BE2C (cell line): ENCODE data around the gene ZNF716.

Experiments
- DNase-seq: peaks from one replicate; pipeline ENCODE4 v3.0.0-alpha.2; 2020
- H3K27me3 ChIP-seq: fragments of 250-450 bp; sonication (Bioruptor Pico); 2 replicates; pipeline ENCODE4 v1.5.1; 2020; ENCODE audit warnings: mild to moderate bottlenecking
- H3K36me3 ChIP-seq: fragments of 250-450 bp; sonication (Bioruptor Pico); 2 replicates; pipeline ENCODE4 v1.5.1; 2020; ENCODE audit warnings: mild to moderate bottlenecking
- H3K4me1 ChIP-seq: fragments of 250-450 bp; sonication (Bioruptor Pico); 2 replicates; pipeline ENCODE4 v1.5.1; 2020
- H3K4me3 ChIP-seq: 2 replicates; pipeline ENCODE4 v1.5.1; 2011; ENCODE audit warnings: low read depth, low read length
- H3K9me3 ChIP-seq: fragments of 250-450 bp; sonication (Bioruptor Pico); 2 replicates; pipeline ENCODE4 v1.5.1; 2020
- TF ChIP-seq, protein P1 (sequence below): IDR thresholded peaks from 2 replicates; pipeline ENCODE4 v1.5.1; 2012; ENCODE audit warnings: mild to moderate bottlenecking, low read depth, low read length

Gene ZNF716

DNA sequence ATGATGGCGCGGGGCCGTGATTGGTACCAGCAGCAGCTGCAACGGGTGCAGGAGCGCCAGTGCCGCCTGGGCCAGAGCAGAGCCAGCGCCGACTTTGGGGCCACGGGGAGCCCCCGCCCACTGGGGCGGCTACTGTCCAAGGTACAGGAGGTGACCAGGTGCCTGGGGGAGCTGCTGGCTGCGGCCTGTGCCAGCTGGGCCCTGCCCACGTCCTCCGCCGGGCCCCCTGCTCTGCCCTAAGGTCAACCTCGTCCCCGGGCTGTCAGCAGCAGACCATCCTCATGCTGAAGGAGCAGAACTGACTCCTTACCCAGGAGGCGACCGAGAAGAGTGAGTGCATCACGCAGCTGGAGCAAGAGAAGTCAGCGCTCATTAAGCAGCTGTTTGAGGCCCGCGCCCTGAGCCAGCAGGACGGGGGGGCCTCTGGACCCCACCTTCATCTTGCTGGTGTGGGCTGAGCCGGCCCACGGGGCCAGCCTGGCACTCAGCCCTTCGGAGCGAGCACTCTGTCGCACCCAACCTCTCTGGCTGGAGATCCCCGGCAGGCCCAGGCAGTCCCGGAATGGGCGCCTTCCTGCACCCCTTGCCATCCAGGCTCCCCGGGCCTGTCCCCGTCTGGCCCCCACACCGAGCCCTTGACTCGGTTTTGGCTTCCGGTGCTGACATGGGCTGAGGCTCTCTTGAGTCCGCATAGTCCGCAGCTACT is 24.6 kb upstream of the ZNF716 start:
- Histone ChIP-seq H3K27me3 (no peaks in the 10 kb centered on the region), H3K4me1 (no peaks in the 10 kb centered on the region), H3K4me3 (no peak overlapping the region), H3K36me3 (no peaks in the 10 kb centered on the region), H3K9me3 (no peaks in the 10 kb centered on the region; the same call in 1 of the 2 replicates)
- no peak for DNase-seq
- TF ChIP-seq, protein P1, sequence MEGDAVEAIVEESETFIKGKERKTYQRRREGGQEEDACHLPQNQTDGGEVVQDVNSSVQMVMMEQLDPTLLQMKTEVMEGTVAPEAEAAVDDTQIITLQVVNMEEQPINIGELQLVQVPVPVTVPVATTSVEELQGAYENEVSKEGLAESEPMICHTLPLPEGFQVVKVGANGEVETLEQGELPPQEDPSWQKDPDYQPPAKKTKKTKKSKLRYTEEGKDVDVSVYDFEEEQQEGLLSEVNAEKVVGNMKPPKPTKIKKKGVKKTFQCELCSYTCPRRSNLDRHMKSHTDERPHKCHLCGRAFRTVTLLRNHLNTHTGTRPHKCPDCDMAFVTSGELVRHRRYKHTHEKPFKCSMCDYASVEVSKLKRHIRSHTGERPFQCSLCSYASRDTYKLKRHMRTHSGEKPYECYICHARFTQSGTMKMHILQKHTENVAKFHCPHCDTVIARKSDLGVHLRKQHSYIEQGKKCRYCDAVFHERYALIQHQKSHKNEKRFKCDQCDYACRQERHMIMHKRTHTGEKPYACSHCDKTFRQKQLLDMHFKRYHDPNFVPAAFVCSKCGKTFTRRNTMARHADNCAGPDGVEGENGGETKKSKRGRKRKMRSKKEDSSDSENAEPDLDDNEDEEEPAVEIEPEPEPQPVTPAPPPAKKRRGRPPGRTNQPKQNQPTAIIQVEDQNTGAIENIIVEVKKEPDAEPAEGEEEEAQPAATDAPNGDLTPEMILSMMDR: no peak

DNA sequence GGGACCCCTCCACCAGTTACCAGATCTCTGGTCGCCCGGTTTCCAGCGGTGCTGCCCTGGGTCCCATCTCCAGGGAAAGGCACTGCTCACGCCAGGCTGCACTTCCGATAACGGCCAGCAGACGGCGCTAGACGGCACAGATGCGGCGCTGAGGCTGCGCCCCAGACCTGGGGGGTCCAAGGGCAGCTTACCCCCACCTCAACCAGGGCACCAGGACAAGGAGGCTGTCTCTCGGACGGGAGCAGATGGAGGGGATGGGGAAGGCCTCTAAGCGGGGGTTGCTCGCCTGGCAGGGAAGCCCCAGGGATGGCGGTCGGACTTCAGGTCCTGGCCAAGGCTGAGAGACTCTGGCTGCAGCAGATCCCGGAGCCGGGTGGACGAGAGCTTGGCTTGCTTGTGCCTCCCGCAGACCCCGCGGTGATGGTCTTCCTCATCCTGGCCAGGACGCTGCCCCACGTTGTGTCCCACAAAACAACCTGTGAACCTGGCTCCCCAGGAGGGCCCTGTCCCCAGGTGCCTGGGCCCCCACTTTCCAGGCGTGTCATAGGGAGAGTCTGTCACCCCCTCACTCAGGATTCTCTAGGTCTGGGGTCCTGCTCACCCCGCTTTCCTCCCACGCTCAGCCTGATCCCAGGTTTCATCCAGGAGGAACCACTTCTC is 23.9 kb upstream of the ZNF716 start:
- Histone ChIP-seq H3K36me3 (no peaks in the 10 kb centered on the region), H3K27me3 (no peaks in the 10 kb centered on the region), H3K4me1 (no peaks in the 10 kb centered on the region), H3K9me3 (no peaks in the 10 kb centered on the region; the same call in 1 of the 2 replicates), H3K4me3 (no peak overlapping the region)
- no peak for DNase-seq
- TF ChIP-seq, protein P1: peak; percentile 25

DNA sequence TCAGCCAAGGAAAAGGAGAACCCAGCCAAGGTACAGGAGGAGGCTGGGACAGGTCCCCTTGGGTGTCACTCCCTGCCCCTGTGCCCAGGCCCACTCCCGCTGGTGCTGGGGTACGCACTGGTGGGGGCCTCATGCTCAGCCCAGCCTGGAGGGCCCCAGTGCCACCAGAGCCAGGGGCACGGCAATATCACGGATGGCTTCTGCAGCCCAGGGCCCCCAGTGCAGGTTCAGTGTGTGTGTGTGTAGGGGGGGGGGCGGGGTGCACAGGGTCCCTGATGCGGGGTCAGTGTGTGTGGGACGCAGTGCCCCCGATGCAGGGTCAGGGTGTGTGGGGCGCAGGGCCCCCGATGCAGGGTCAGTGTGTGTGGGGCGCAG is 23.4 kb upstream of the ZNF716 start:
- Histone ChIP-seq H3K9me3 (no peaks in the 10 kb centered on the region; the same call in 1 of the 2 replicates), H3K4me1 (no peaks in the 10 kb centered on the region), H3K4me3 (no peak overlapping the region), H3K27me3 (no peaks in the 10 kb centered on the region), H3K36me3 (no peaks in the 10 kb centered on the region)
- TF ChIP-seq, protein P1: no peak
- no peak for DNase-seq

DNA sequence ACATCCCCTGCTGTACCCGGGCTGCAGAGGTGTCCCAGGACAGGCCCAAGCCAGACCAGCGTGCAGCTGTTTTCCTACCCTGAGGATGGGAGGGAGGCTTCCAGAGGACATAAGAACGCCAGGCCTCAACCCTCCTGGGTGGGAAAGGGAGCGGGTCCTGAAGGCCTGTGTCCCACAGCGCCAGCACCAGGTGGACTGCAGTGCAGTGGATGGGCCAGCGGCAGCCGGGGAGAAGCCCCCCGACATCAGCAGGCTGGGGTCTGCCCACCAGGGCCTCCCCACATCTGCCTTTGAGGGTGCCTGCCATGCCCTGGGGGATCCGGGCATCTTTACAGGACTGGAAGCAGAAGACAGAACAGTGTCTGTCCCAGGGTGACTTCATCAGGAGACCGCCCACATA is 22.8 kb upstream of the ZNF716 start:
- H3K4me3 ChIP-seq: no peak overlapping the region
- no peaks in the 10 kb centered on the region; the same call in 1 of the 2 replicates for H3K9me3 ChIP-seq
- TF ChIP-seq, protein P1: no peak
- no peaks in the 10 kb centered on the region for H3K27me3 ChIP-seq
- no peak for DNase-seq
- H3K4me1 ChIP-seq: no peaks in the 10 kb centered on the region
- H3K36me3 ChIP-seq: no peaks in the 10 kb centered on the region

DNA sequence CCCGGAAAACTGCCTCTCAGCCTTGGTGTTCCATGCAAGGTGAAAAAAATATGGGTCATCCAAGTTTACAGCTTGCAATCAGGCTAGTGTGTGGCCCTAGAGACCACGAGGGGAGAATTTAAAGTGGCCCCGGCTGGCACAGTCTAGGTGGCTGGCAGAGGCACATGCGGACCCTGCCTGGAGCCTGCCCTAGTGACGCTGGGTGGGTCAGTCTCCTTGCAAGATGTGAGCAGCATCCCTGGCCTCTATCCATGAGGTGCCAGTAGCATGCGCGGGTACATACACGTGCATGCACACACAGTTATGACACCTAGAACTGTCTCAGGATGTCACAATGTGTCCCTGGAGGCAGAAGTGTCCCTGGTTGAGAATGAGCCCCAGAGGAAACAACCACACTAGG is 22.4 kb upstream of the ZNF716 start:
- Histone ChIP-seq H3K36me3 (no peaks in the 10 kb centered on the region), H3K4me1 (no peaks in the 10 kb centered on the region), H3K9me3 (no peaks in the 10 kb centered on the region; the same call in 1 of the 2 replicates), H3K27me3 (no peaks in the 10 kb centered on the region), H3K4me3 (no peak overlapping the region)
- TF ChIP-seq, protein P1: no peak
- DNase-seq: no peak

DNA sequence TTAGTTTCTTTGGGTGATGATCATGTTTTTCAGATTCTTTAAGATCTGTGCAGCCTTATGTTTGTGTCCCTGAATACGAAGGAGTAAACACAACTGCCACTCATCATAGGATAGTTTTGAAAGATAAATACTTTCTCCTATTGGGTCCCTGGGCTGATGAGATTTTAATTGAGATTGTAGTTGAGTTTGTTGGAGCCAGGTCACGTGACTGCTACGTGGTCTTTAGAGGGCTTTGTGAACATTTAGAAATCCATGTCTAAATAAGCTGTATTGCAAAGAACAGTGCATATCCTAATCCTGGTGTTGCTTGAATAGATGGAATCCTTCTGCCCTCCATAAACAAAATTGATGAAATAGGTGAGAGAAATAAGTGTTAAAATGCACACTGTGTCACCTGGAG is 17.4 kb upstream of the ZNF716 start:
- DNase-seq: no peak
- Histone ChIP-seq H3K27me3 (no peaks in the 10 kb centered on the region), H3K9me3 (no peaks in the 10 kb centered on the region), H3K36me3 (no peaks in the 10 kb centered on the region), H3K4me1 (no peaks in the 10 kb centered on the region), H3K4me3 (no peak overlapping the region)
- TF ChIP-seq, protein P1: no peak
